Stimulated activated CD8-positive, alpha-beta memory T cell treated with anti-CD3 and anti-CD28 coated beads, Interleukin-7, amount 100 ng/mL, for 4 hours (primary cell): ENCODE measurements around the gene PLEKHG3.

Experiments used
- DNase-seq, 2 donors: peaks; one replicate each; pipeline ENCODE4 v3.0.0-alpha.2; 2020; ENCODE audit warnings: low read depth in 2 of 2

Gene PLEKHG3

GRCh38 chr14:64745511-64746091 lies 41.4 kb downstream of the PLEKHG3 start:
- DNase-seq: no peak

- no peak for DNase-seq
These were observed 42.4 kb downstream of the PLEKHG3 start for GRCh38 chr14:64746298-64747250.

GRCh38 chr14:64747327-64747726 lies 43.1 kb downstream of the PLEKHG3 start:
- no peak for DNase-seq

GRCh38 chr14:64748521-64748920 lies 44.3 kb downstream of the PLEKHG3 start:
- DNase-seq: no peak

- DNase-seq: no peak
These were observed 44.9 kb downstream of the PLEKHG3 start for GRCh38 chr14:64748995-64749714.

- no peak for DNase-seq
These were observed 48.7 kb downstream of the PLEKHG3 start for GRCh38 chr14:64752909-64753308.

GRCh38 chr14:64753374-64753773 lies 49.1 kb downstream of the PLEKHG3 start:
- no peak for DNase-seq

- no peak for DNase-seq
These were observed 49.8 kb downstream of the PLEKHG3 start for GRCh38 chr14:64753999-64754398.

- no peak for DNase-seq
These were observed 50.5 kb downstream of the PLEKHG3 start for GRCh38 chr14:64754685-64755084.

- peak; percentile 41 to 62 for DNase-seq
These were observed 51.6 kb downstream of the PLEKHG3 start for GRCh38 chr14:64755781-64756221.

GRCh38 chr14:64756712-64757111 lies 52.5 kb downstream of the PLEKHG3 start:
- no peak for DNase-seq

- DNase-seq: no peak
These were observed 53.4 kb downstream of the PLEKHG3 start for GRCh38 chr14:64757601-64758000.

- no peak for DNase-seq
These were observed 53.8 kb downstream of the PLEKHG3 start for GRCh38 chr14:64758025-64758521.

GRCh38 chr14:64758691-64759554 lies 54.7 kb downstream of the PLEKHG3 start:
- DNase-seq: no peak

- no peak for DNase-seq
These were observed 55.3 kb downstream of the PLEKHG3 start for GRCh38 chr14:64759555-64759938.

GRCh38 chr14:64760146-64760755 lies 56.0 kb downstream of the PLEKHG3 start:
- DNase-seq: peak in 1 of 2 donors; percentile 10

GRCh38 chr14:64760916-64761315 lies 56.7 kb downstream of the PLEKHG3 start:
- DNase-seq: no peak

GRCh38 chr14:64761441-64762043 lies 57.3 kb downstream of the PLEKHG3 start:
- no peak for DNase-seq

- no peak for DNase-seq
These were observed 58.1 kb downstream of the PLEKHG3 start for GRCh38 chr14:64762044-64763034.
